ENCODE measurements around the gene RABEP1.
A peak's percentile ranks its signal among the peaks of the same experiment; 100 is the strongest.

DNA sequence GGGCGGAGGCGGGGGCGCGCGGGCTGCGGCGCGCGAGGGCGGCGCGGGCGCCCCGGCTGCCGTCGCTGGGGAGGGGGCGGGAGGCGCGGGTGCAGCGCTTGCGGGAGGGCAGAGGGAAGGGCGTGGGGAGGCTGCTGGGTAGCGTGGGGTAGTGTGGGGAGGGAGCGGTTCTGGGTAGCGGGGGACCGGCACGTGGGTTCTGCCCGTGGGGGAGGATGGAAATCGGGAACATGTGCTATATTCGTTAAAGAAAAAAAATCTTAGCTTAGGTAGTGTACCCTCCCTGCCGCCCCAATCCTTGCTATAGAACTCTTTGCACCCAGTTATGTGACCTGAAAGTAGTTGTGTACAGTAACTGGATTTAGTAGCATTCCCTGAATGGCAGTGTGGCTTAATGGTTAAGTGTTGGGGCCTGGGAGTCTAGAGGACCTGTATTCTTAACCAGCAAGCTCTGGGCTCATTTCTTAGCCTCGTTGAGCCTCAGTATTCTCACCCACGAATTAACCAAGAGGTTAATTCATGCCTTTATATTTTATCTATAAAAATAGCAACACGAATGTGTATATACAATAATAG is 646 bp downstream of the RABEP1 start:
- TF ChIP-seq CHD2 (IDR thresholded peaks at IDR 0.05; ENCODE audit: low read depth, low read length) (no peak), FOS (IDR thresholded peaks at IDR 0.05; ENCODE audit: extremely low read depth, insufficient read length) (no peak), KDM4B (IDR thresholded peaks at IDR 0.05; ENCODE audit: borderline replicate concordance in 2 of 2, low read depth in 1 of 2) (no peak), ZZZ3 (IDR thresholded peaks at IDR 0.05) (no peak), MEF2A (IDR thresholded peaks at IDR 0.05; ENCODE audit: control insufficient read depth, low read depth, low read length) (no peak), RAD21 (CRISPR knock-in tag; conservative IDR thresholded peaks at IDR 0.05 in 1 of 2, IDR thresholded peaks at IDR 0.05 in 1 of 2) (no peak), POLR2A (conservative IDR thresholded peaks at IDR 0.05) (no peak), STAT5A (IDR thresholded peaks at IDR 0.05; ENCODE audit: borderline replicate concordance, low read length) (no peak), FOXA1 (IDR thresholded peaks at IDR 0.05; ENCODE audit: borderline replicate concordance) (no peak)
- TF ChIP-seq, protein P1, sequence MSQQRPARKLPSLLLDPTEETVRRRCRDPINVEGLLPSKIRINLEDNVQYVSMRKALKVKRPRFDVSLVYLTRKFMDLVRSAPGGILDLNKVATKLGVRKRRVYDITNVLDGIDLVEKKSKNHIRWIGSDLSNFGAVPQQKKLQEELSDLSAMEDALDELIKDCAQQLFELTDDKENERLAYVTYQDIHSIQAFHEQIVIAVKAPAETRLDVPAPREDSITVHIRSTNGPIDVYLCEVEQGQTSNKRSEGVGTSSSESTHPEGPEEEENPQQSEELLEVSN (IDR thresholded peaks at IDR 0.05; ENCODE audit: borderline replicate concordance in 1 of 2, extremely low read depth in 1 of 2, insufficient read depth in 1 of 2, insufficient read length in 1 of 2, low read depth in 1 of 2, low read length in 1 of 2, poor library complexity in 1 of 2, severe bottlenecking in 1 of 2): peak in 1 of 2 experiments; percentile 41
- TF ChIP-seq, protein P2, sequence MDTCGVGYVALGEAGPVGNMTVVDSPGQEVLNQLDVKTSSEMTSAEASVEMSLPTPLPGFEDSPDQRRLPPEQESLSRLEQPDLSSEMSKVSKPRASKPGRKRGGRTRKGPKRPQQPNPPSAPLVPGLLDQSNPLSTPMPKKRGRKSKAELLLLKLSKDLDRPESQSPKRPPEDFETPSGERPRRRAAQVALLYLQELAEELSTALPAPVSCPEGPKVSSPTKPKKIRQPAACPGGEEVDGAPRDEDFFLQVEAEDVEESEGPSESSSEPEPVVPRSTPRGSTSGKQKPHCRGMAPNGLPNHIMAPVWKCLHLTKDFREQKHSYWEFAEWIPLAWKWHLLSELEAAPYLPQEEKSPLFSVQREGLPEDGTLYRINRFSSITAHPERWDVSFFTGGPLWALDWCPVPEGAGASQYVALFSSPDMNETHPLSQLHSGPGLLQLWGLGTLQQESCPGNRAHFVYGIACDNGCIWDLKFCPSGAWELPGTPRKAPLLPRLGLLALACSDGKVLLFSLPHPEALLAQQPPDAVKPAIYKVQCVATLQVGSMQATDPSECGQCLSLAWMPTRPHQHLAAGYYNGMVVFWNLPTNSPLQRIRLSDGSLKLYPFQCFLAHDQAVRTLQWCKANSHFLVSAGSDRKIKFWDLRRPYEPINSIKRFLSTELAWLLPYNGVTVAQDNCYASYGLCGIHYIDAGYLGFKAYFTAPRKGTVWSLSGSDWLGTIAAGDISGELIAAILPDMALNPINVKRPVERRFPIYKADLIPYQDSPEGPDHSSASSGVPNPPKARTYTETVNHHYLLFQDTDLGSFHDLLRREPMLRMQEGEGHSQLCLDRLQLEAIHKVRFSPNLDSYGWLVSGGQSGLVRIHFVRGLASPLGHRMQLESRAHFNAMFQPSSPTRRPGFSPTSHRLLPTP (IDR thresholded peaks at IDR 0.05; ENCODE audit: borderline replicate concordance, extremely low read depth, insufficient read length): no peak

Measured in K562 (cell line).